Measurements from ENCODE around the gene CTNNA2.

- TF ChIP-seq CTCF (IDR thresholded peaks at IDR 0.05) (no peak), POLR2A (IDR thresholded peaks at IDR 0.05) (no peak)
Measured at GRCh38 chr2:80266231-80266630, 753.4 kb downstream of the CTNNA2 start.

Measured in right lobe of liver (tissue), 4 donors.